ENCODE measurements around the gene PCDHGA10. TPM values are rescaled to one million over a fixed set of nuclear protein-coding genes. Genes with fewer than 3 reads are reported as not detected.
A peak's percentile ranks its signal among the peaks of the same experiment; 100 is the strongest.
"Not testable (repeated sequence)": the region's sequence is repeated elsewhere in the genome, so short reads cannot be mapped to it uniquely, and the experiment has no call there.

The PCDHGA10 gene
- polyA plus RNA-seq, 5 donors, result 4.2 to 5.4 (median 4.5) TPM

DNA sequence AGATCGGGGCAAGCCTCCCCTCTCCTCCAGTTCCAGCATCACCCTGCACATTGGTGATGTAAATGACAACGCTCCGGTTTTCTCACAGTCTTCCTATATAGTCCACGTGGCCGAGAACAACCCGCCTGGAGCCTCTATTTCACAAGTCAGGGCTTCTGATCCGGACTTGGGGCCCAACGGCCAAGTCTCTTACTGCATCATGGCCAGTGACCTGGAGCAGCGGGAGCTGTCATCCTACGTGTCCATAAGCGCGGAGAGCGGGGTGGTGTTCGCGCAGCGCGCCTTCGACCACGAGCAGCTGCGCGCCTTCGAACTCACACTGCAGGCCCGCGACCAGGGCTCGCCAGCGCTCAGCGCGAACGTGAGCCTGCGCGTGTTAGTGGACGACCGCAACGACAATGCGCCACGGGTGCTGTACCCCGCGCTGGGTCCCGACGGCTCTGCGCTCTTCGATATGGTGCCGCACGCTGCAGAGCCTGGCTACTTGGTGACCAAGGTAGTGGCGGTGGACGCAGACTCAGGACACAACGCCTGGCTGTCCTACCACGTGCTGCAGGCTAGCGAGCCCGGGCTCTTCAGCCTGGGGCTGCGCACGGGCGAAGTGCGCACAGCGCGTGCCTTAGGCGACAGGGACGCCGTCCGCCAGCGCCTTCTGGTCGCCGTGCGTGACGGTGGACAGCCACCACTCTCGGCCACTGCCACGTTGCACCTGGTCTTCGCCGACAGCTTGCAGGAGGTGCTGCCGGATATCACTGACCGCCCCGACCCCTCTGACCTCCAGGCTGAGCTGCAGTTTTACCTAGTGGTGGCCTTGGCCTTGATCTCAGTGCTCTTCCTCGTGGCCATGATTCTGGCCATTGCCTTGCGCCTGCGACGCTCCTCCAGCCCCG, 23.4 kb upstream of the PCDHGA10 start:
- DNase-seq, result no peak

DNA sequence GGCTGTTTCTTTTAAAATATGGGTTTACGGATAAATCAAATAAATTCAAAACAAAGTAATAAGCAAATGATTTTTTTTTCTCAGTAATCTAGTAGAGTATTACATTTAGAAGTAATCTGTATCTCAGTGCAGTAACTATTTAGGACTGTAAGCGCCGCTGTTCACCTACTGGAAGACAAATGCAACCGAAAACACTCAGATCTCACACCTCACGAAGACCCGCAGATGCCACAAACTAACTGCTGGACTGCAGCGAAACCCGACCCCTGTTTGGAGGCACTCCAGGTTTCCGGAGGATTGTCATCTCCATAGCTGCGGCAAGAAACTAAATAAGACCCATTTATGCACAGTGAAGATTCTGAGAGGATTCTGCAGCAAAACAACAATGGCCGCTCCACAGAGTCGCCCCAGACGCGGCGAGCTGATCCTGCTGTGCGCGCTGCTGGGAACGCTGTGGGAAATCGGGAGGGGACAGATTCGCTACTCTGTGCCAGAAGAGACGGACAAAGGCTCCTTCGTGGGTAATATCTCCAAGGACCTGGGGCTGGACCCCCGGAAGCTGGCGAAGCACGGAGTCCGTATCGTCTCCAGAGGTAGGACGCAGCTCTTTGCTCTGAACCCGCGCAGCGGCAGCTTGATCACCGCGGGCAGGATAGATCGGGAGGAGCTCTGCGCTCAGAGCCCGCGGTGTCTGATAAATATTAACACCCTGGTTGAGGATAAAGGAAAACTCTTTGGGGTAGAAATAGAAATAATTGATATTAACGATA, 20.2 kb upstream of the PCDHGA10 start, which contains the start of gene PCDHGA8:
Gene PCDHGA8, plus strand, starts transcription at position 205 of the 770 bp plus-strand sequence. Its CDS starts 181 bp downstream, at position 386.
- DNase-seq, result no peak

DNA sequence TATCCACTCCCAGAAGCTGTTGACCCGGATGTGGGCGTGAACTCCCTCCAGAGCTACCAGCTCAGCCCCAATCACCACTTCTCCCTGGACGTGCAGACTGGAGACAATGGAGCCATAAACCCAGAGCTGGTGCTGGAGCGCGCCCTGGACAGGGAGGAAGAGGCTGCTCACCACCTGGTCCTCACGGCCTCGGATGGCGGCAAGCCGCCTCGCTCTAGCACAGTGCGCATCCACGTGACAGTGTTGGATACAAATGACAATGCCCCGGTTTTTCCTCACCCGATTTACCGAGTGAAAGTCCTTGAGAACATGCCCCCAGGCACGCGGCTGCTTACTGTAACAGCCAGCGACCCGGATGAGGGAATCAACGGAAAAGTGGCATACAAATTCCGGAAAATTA, 19.5 kb upstream of the PCDHGA10 start:
- no peak for DNase-seq

DNA sequence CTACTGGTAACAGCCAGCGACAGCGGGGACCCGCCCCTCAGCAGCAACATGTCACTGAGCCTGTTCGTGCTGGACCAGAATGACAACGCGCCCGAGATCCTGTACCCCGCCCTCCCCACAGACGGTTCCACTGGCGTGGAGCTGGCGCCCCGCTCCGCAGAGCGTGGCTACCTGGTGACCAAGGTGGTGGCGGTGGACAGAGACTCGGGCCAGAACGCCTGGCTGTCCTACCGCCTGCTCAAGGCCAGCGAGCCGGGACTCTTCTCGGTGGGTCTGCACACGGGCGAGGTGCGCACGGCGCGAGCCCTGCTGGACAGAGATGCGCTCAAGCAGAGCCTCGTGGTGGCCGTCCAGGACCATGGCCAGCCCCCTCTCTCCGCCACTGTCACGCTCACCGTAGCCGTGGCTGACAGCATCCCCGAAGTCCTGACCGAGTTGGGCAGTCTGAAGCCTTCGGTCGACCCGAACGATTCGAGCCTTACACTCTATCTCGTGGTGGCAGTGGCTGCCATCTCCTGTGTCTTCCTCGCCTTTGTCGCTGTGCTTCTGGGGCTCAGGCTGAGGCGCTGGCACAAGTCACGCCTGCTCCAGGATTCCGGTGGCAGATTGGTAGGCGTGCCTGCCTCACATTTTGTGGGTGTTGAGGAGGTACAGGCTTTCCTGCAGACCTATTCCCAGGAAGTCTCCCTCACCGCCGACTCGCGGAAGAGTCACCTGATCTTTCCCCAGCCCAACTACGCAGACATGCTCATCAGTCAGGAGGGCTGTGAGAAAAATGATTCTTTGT, 18.2 kb upstream of the PCDHGA10 start:
- not testable (repeated sequence) for DNase-seq

DNA sequence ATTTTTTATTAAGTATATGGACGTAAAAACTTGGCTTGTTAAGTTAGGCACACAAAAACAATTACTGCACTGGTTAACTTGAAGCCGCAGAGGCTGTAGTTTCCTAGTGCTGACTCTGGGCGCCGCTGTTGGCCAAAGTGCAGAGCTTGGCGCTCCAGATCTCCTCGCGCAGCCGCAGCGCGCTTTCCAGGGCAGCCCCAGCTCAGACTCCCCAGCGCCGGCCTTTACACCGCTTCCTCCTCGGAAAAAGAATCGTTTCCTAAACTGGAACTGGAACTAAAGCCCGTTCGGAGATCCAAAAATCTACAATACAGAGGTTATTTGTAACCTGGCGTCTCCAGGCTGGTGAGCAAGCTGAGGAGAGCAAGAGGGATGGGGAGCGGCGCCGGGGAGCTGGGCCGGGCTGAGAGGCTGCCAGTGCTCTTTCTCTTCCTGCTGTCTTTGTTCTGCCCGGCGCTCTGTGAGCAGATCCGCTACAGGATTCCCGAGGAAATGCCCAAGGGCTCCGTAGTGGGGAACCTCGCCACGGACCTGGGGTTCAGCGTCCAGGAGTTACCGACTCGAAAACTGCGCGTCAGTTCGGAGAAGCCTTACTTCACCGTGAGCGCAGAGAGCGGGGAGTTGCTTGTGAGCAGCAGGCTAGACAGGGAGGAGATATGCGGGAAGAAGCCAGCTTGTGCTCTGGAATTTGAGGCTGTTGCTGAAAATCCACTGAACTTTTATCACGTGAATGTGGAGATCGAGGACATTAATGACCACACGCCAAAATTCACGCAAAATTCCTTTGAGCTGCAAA, 14.8 kb upstream of the PCDHGA10 start, which contains the start of gene PCDHGB5:
Gene PCDHGB5, plus strand, starts transcription at position 192 of the 796 bp plus-strand sequence. Its CDS starts 181 bp downstream, at position 373.
- DNase-seq, result not testable (repeated sequence)

DNA sequence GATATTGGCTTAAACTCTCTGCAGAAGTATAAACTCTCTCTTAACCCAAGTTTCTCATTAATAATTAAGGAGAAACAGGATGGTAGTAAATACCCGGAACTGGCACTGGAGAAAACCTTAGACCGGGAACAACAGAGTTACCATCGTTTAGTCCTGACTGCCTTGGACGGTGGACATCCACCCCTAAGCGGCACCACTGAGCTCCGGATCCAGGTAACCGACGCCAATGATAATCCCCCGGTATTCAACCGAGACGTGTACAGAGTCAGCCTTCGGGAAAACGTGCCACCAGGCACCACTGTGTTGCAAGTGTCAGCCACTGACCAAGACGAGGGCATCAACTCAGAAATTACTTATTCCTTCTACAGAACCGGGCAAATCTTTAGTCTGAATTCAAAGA, 14.2 kb upstream of the PCDHGA10 start:
- DNase-seq, result no peak

DNA sequence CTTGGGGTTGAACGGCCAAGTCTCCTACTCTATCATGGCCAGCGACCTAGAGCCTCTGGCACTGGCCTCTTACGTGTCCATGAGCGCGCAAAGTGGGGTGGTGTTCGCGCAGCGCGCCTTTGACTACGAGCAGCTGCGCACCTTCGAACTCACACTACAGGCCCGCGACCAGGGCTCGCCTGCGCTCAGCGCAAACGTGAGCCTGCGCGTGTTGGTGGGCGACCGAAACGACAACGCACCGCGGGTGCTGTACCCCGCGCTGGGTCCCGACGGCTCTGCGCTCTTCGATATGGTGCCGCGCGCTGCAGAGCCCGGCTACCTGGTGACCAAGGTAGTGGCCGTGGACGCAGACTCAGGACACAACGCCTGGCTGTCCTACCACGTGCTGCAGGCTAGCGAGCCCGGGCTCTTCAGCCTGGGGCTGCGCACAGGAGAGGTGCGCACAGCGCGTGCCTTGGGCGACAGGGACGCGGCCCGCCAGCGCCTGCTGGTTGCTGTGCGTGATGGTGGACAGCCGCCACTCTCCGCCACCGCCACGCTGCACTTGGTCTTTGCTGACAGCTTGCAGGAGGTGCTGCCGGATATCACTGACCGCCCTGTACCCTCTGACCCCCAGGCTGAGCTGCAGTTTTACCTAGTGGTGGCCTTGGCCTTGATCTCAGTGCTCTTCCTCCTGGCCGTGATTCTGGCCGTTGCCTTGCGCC, 13.1 kb upstream of the PCDHGA10 start:
- DNase-seq, result no peak

DNA sequence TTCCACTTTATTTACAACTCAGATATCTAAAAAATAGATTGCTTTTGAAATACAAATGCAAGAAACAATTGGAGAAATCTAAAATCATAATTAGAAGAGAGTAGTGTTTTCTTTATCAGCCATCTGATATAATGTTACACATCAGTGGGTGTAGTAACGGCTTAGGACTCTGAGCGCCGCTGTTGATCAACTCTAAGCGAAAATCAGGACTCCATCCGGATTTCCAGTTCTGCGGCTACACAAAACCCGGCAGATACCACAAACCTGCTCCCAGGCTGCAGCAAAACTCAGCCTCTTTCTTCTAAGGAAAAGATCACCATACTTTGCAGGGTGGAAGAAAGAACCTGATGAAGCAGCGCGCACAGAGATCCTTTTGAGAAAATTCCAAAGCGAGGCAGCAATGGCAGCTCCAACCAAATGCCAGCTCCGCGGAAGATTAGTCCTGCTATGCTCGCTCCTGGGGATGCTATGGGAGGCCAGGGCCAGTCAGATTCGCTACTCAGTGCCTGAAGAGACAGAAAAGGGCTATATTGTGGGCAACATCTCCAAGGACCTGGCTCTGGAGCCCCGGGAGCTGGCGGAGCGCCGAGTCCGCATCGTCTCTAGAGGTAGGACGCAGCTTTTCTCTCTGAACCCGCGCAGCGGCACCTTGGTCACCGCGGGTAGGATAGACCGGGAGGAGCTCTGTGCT, 10.1 kb upstream of the PCDHGA10 start, which contains the start of gene PCDHGA9:
Gene PCDHGA9, plus strand, starts transcription at position 226 of the 691 bp plus-strand sequence. Its CDS starts 175 bp downstream, at position 401.
- DNase-seq, result no peak

DNA sequence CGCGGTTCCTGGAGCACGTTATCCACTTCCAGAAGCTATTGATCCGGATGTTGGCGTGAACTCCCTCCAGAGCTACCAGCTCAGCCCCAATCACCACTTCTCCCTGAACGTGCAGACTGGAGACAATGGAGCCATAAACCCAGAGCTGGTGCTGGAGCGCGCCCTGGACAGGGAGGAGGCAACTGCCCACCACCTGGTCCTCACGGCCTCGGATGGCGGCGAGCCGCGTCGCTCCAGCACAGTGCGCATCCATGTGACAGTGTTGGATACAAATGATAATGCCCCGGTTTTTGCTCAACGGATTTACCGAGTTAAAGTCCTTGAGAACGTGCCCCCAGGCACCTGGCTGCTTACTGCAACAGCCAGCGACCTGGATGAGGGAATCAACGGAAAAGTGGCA, 9.4 kb upstream of the PCDHGA10 start:
- DNase-seq, result no peak

DNA sequence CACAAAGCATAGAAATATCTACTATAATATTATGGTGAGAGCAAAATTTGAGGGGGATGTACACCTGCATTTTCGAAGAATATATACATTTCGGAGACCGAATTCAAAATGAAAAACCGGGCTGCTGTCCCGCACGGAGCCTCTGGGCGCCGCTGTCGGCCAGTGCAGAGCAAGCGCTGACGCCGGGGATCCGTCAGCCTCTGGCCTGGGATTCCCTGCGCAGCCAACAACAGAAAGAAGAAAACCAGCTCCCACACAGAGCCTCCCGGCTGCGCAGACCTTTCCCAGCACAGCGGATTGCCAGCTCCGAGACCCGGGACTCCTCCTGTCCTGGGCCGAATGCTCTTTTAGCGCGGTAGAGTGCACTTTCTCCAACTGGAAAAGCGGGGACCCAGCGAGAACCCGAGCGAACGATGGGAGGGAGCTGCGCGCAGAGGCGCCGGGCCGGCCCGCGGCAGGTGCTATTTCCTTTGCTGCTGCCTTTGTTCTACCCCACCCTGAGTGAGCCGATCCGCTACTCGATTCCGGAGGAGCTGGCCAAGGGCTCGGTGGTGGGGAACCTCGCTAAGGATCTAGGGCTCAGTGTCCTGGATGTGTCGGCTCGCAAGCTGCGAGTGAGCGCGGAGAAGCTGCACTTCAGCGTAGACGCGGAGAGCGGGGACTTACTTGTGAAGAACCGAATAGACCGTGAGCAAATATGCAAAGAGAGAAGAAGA, 4.8 kb upstream of the PCDHGA10 start, which contains the start of gene PCDHGB6:
Gene PCDHGB6, plus strand, starts transcription at position 232 of the 716 bp plus-strand sequence. Its CDS starts 182 bp downstream, at position 414.
- DNase-seq, result peak in 1 of 2 donors; percentile 20

DNA sequence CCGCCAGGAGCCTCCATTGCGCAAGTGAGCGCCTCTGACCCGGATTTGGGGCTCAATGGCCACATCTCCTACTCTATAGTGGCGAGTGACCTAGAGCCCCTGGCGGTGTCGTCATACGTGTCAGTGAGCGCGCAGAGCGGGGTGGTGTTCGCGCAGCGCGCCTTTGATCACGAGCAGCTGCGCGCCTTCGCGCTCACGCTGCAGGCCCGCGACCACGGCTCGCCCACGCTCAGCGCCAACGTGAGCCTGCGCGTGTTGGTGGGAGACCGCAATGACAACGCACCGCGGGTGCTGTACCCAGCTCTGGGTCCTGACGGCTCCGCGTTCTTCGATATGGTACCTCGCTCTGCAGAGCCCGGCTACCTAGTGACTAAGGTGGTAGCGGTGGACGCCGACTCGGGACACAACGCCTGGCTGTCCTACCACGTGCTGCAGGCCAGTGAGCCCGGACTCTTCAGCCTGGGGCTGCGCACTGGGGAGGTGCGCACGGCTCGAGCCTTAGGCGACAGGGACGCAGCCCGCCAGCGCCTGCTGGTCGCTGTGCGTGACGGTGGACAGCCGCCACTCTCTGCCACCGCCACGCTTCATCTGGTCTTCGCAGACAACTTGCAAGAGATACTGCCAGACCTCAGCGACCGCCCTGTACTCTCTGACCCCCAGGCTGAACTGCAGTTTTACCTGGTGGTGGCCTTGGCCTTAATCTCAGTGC, 3.0 kb upstream of the PCDHGA10 start:
- no peak for DNase-seq

DNA sequence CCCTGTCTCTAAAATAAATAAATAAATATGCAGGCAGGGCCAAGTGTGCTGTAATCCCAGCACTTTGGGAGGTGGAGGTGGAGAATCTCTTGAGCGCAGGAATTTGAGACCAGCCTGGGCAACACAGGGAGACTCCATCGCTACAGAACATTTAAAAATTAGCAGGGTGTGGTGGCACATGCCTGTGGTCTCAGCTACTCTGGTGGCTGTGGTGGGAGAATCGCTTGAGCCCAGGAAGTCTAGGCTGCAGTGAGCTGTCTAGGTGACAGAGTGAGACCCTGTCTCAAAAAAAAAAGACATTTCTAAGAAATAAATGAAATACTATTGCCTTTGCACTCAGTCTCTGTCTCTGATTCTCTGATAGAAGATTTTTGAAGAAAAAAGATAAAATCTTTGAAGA, 1.2 kb upstream of the PCDHGA10 start:
- no peak for DNase-seq

DNA sequence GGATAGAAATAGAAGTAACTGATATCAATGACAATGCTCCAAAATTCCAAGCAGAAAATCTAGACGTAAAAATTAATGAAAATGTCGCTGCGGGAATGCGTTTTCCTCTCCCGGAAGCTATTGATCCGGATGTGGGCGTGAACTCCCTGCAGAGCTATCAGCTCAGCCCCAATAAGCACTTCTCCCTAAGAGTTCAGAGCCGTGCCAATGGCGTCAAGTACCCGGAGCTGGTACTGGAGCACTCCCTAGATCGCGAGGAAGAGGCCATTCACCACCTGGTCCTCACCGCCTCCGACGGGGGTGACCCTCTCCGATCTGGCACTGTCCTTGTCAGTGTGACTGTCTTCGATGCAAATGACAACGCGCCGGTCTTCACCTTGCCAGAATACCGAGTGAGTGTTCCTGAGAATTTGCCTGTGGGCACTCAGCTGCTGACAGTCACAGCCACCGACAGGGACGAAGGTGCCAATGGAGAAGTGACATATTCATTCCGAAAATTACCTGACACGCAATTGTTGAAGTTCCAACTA, 818 bp downstream of the PCDHGA10 start:
- no peak for DNase-seq

DNA sequence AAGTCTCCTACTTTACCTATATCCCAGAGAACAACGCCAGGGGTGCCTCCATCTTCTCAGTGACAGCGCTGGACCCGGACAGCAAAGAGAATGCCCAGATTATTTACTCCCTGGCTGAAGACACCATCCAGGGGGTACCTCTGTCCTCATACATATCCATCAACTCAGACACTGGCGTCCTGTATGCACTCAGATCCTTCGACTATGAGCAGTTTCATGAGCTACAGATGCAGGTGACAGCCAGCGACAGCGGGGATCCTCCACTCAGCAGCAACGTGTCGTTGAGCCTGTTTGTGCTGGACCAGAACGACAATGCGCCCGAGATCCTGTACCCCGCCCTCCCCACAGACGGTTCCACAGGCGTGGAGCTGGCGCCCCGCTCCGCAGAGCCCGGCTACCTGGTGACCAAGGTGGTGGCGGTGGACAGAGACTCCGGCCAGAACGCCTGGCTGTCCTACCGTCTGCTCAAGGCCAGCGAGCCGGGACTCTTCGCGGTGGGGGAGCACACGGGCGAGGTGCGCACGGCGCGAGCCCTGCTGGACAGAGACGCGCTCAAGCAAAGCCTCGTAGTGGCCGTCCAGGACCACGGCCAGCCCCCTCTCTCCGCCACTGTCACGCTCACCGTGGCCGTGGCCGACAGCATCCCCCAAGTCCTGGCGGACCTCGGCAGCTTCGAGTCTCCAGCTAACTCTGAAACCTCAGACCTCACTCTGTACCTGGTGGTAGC, 1.9 kb downstream of the PCDHGA10 start:
- DNase-seq, result not testable (repeated sequence)

DNA sequence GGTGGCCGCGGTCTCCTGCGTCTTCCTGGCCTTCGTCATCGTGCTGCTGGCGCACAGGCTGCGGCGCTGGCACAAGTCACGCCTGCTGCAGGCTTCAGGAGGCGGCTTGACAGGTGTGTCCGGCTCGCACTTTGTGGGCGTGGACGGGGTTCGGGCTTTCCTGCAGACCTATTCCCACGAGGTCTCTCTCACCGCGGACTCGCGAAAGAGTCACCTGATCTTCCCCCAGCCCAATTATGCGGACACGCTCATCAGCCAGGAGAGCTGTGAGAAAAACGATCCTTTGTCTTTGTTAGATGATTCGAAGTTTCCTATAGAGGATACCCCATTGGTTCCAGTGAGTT, 2.5 kb downstream of the PCDHGA10 start:
- not testable (repeated sequence) for DNase-seq

DNA sequence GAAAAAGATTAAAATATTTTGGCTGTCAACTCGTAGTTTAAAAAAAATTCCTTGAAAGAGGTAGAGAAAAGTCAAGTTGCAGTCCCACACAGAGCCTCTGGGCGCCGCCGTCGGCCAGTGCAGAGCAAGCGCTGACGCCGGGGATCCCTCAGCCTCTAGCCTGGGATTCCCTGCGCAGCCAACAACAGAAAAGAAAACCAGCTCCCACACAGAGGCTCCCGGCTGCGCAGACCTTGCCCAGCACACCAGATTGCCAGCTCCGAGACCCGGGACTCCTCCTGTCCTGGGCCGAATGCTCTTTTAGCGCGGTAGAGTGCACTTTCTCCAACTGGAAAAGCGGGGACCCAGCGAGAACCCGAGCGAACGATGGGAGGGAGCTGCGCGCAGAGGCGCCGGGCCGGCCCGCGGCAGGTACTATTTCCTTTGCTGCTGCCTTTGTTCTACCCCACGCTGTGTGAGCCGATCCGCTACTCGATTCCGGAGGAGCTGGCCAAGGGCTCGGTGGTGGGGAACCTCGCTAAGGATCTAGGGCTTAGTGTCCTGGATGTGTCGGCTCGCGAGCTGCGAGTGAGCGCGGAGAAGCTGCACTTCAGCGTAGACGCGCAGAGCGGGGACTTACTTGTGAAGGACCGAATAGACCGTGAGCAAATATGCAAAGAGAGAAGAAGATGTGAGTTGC, 4.8 kb downstream of the PCDHGA10 start, which contains the start of gene PCDHGB7:
Gene PCDHGB7, plus strand, starts transcription at position 184 of the 679 bp plus-strand sequence. Its CDS starts 183 bp downstream, at position 367.
- peak; percentile 42 to 61 for DNase-seq

All from right lung (tissue), 5 donors.